MM.1S (cell line): ENCODE results near the gene PM20D1.
"Not testable (repeated sequence)": the region's sequence is repeated elsewhere in the genome, so short reads cannot be mapped to it uniquely, and the experiment has no call there.

Source experiments
- DNase-seq: peaks from one replicate; pipeline ENCODE4 v3.0.0-alpha.2; 2015
- H2AFZ ChIP-seq: fragments of 300-600 bp; sonication (generic); 2 replicates; pipeline ENCODE4 v1.6.0; 2016; ENCODE audit warnings: antibody characterized with exemption, low read length
- H3F3A ChIP-seq: fragments of 300-600 bp; sonication (generic); 2 replicates; pipeline ENCODE4 v1.6.1; 2016; ENCODE audit warnings: mild to moderate bottlenecking, antibody characterized with exemption, low read length, moderate library complexity, mixed read lengths; ENCODE audit not compliant: insufficient read depth
- H3K27ac ChIP-seq: fragments of 300-600 bp; sonication (generic); 2 replicates; pipeline ENCODE4 v1.5.1; 2016; ENCODE audit warnings: mild to moderate bottlenecking, low read length
- H3K27me3 ChIP-seq: fragments of 300-600 bp; sonication (generic); replicated peaks from 2 replicates; pipeline ENCODE4 v1.6.0; 2016; ENCODE audit warnings: low read length; ENCODE audit not compliant: insufficient read depth
- H3K36me3 ChIP-seq: fragments of 300-600 bp; sonication (generic); replicated peaks from 2 replicates; pipeline ENCODE4 v1.6.1; 2016; ENCODE audit warnings: mild to moderate bottlenecking, low read length, mixed read lengths; ENCODE audit not compliant: insufficient read depth
- H3K4me1 ChIP-seq: fragments of 300-600 bp; sonication (generic); 2 replicates; pipeline ENCODE4 v1.6.1; 2016; ENCODE audit warnings: low read length, mixed read lengths
- H3K4me2 ChIP-seq: fragments of 300-600 bp; sonication (generic); 2 replicates; pipeline ENCODE4 v1.6.0; 2016; ENCODE audit warnings: low read depth, low read length
- H3K4me3 ChIP-seq: fragments of 300-600 bp; sonication (generic); 2 replicates; pipeline ENCODE4 v1.5.1; 2016; ENCODE audit warnings: low read length, mixed read lengths
- H3K79me2 ChIP-seq: fragments of 300-600 bp; sonication (generic); 2 replicates; pipeline ENCODE4 v1.6.1; 2016; ENCODE audit warnings: mixed run types, low read length, mixed read lengths
- H3K9ac ChIP-seq: fragments of 300-600 bp; sonication (generic); 2 replicates; pipeline ENCODE4 v1.6.1; 2016; ENCODE audit warnings: low read length, mixed read lengths
- H3K9me2 ChIP-seq: fragments of 300-600 bp; sonication (generic); replicated peaks from 2 replicates; pipeline ENCODE4 v1.6.1; 2016; ENCODE audit warnings: mild to moderate bottlenecking, low read length, mixed read lengths; ENCODE audit not compliant: insufficient read depth
- H3K9me3 ChIP-seq: fragments of 300-600 bp; sonication (generic); replicated peaks from 2 replicates; pipeline ENCODE4 v1.6.1; 2016; ENCODE audit warnings: mild to moderate bottlenecking, low read length, mixed read lengths; ENCODE audit not compliant: insufficient read depth
- H4K20me1 ChIP-seq: fragments of 300-600 bp; sonication (generic); 2 replicates; pipeline ENCODE4 v1.6.1; 2016; ENCODE audit warnings: mild to moderate bottlenecking, low read length, moderate library complexity, mixed read lengths; ENCODE audit not compliant: insufficient read depth
- EZH2 ChIP-seq: fragments of 300-600 bp; sonication (generic); optimal IDR thresholded peaks from 2 replicates; pipeline ENCODE3; 2017; ENCODE audit warnings: low read depth, mild to moderate bottlenecking, antibody characterized with exemption, low read length, mixed read lengths
- EZH2phosphoT487 ChIP-seq: fragments of 300-600 bp; sonication (generic); IDR thresholded peaks from 2 replicates; pipeline ENCODE4 v1.6.1; 2018; ENCODE audit warnings: antibody characterized with exemption, low read length
- TF ChIP-seq, protein P1 (sequence below): fragments of 300-600 bp; sonication (generic); IDR thresholded peaks from 2 replicates; pipeline ENCODE4 v1.5.1; 2016; ENCODE audit warnings: antibody characterized with exemption, low read length, mixed read lengths

PM20D1 gene, protein sequence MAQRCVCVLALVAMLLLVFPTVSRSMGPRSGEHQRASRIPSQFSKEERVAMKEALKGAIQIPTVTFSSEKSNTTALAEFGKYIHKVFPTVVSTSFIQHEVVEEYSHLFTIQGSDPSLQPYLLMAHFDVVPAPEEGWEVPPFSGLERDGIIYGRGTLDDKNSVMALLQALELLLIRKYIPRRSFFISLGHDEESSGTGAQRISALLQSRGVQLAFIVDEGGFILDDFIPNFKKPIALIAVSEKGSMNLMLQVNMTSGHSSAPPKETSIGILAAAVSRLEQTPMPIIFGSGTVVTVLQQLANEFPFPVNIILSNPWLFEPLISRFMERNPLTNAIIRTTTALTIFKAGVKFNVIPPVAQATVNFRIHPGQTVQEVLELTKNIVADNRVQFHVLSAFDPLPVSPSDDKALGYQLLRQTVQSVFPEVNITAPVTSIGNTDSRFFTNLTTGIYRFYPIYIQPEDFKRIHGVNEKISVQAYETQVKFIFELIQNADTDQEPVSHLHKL

GRCh38 chr1:205849619-205850355 lies at the start of gene PM20D1:
TSS of gene PM20D1 (minus strand) at chr1:205850132. CDS start at chr1:205850072, 60 bp downstream.
- Histone ChIP-seq H3K27me3 (no peaks in the 10 kb centered on the region), H3K9me2 (no peaks in the 10 kb centered on the region), H3K4me2 (peak within 1 kb of the TSS; percentile 85), H3K9ac (peak within 1 kb of the TSS; percentile 34), H3K36me3 (no peaks in the 10 kb centered on the region), H4K20me1 (no peaks in the 10 kb centered on the region), H3K9me3 (no peaks in the 10 kb centered on the region), H3F3A (peaks cover 8% of the 10 kb centered on the region; the same call in 1 of the 2 replicates), H3K27ac (peak within 1 kb of the TSS; percentile 58; the same call in 1 of the 2 replicates), H3K79me2 (no peaks in the 10 kb centered on the region), H3K4me3 (peak within 1 kb of the TSS; percentile 60), H2AFZ (peak within 1 kb of the TSS; percentile 57), H3K4me1 (peaks cover 15% of the 10 kb centered on the region; the same call in 1 of the 2 replicates)
- DNase-seq = peak; percentile 100
- TF ChIP-seq EZH2phosphoT487 (no peak), EZH2 (no peak)
- TF ChIP-seq, protein P1, sequence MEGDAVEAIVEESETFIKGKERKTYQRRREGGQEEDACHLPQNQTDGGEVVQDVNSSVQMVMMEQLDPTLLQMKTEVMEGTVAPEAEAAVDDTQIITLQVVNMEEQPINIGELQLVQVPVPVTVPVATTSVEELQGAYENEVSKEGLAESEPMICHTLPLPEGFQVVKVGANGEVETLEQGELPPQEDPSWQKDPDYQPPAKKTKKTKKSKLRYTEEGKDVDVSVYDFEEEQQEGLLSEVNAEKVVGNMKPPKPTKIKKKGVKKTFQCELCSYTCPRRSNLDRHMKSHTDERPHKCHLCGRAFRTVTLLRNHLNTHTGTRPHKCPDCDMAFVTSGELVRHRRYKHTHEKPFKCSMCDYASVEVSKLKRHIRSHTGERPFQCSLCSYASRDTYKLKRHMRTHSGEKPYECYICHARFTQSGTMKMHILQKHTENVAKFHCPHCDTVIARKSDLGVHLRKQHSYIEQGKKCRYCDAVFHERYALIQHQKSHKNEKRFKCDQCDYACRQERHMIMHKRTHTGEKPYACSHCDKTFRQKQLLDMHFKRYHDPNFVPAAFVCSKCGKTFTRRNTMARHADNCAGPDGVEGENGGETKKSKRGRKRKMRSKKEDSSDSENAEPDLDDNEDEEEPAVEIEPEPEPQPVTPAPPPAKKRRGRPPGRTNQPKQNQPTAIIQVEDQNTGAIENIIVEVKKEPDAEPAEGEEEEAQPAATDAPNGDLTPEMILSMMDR = no peak

GRCh38 chr1:205896351-205896750 lies 46.4 kb upstream of the PM20D1 start:
- Histone ChIP-seq H3K4me2 (no peak overlapping the region), H3K9ac (no peak overlapping the region)

DNA sequence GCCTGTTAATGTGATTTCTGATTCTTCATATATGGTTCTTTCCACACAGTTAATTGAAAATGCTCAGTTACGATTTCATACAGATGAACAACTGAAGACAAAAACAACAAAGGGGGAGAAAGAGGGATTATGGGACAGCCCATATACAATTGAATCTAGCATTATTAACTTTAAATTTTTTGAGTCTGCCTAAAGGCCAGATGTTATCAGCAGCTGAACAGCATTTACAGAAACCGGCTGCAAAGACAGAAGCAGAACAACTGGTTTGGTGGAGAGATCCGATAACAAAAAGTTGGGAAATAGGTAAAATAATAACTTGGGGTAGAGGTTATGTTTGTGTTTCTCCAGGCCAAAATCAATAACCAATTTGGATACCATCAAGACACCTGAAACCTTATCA lies 44.2 kb upstream of the PM20D1 start:
- H2AFZ ChIP-seq, H3K4me2 ChIP-seq, H3K4me3 ChIP-seq, H3K9me3 ChIP-seq, H3K9ac ChIP-seq, H3K9me2 ChIP-seq, H3F3A ChIP-seq, H3K79me2 ChIP-seq, H3K27me3 ChIP-seq, DNase-seq, H3K27ac ChIP-seq, H3K36me3 ChIP-seq, H4K20me1 ChIP-seq: not testable (repeated sequence)
- peaks cover 14% of the 10 kb centered on the region for H3K4me1 ChIP-seq

More at GRCh38 chr1:205896351-205896750, 46.4 kb upstream of the PM20D1 start:
- Histone ChIP-seq H3K79me2 (no peaks in the 10 kb centered on the region), H3K27ac (no peak overlapping the region), H4K20me1 (no peaks in the 10 kb centered on the region), H3K36me3 (no peaks in the 10 kb centered on the region), H3K27me3 (no peaks in the 10 kb centered on the region), H3K9me3 (no peaks in the 10 kb centered on the region), H3F3A (no peaks in the 10 kb centered on the region), H3K4me1 (peaks cover 12% of the 10 kb centered on the region), H3K9me2 (no peaks in the 10 kb centered on the region), H2AFZ (no peak overlapping the region), H3K4me3 (no peak overlapping the region)
- TF ChIP-seq EZH2phosphoT487 (no peak), EZH2 (no peak)
- TF ChIP-seq, protein P1 = no peak
- DNase-seq = no peak

DNA sequence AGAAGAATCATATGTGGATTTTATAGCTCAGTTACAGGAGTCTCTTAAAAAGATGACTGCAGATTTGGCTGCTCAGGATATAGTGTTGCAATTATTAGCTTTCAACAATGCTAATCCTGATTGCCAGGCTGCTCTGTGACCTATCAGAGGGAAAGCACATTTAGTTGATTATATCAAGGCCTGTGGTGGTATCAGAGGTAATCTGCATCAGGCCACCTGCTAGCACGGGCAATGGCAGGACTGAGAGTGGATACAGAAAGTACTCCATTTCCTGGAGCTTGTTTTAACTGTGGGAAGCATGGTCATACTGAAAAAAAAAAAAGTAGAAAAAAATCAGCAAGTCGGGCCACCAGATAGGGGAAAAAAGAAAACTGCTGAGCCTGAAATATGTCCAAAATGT lies 42.2 kb upstream of the PM20D1 start:
- DNase-seq = peak; percentile 52
- not testable (repeated sequence) for H3K9ac ChIP-seq, H3K4me3 ChIP-seq, H3K27me3 ChIP-seq, H3K9me3 ChIP-seq, H4K20me1 ChIP-seq, H3K79me2 ChIP-seq, H3F3A ChIP-seq, H3K27ac ChIP-seq, H3K9me2 ChIP-seq, H2AFZ ChIP-seq, H3K36me3 ChIP-seq
- Histone ChIP-seq H3K4me2 (peak overlapping the region; percentile 32; the same call in 1 of the 2 replicates), H3K4me1 (peaks cover 22% of the 10 kb centered on the region)

GRCh38 chr1:205891481-205891880 lies 41.5 kb upstream of the PM20D1 start:
- H2AFZ ChIP-seq, DNase-seq, H4K20me1 ChIP-seq, H3K4me2 ChIP-seq, H3K9me2 ChIP-seq, H3K79me2 ChIP-seq, H3K4me3 ChIP-seq, H3F3A ChIP-seq, H3K9me3 ChIP-seq, H3K36me3 ChIP-seq, H3K27ac ChIP-seq, H3K27me3 ChIP-seq, H3K9ac ChIP-seq: not testable (repeated sequence)
- peaks cover 22% of the 10 kb centered on the region for H3K4me1 ChIP-seq

GRCh38 chr1:205890631-205891030 lies 40.7 kb upstream of the PM20D1 start:
- H3K27me3 ChIP-seq, H3K27ac ChIP-seq, H3K79me2 ChIP-seq, H4K20me1 ChIP-seq, H3K36me3 ChIP-seq, H3F3A ChIP-seq, DNase-seq, H3K9me2 ChIP-seq, H3K9ac ChIP-seq, H3K9me3 ChIP-seq, H3K4me3 ChIP-seq, H2AFZ ChIP-seq, H3K4me2 ChIP-seq: not testable (repeated sequence)
- peaks cover 22% of the 10 kb centered on the region for H3K4me1 ChIP-seq
